NCI-H446 (cell line): Measurements from ENCODE around the gene ZNF746.

Experiments
- DNase-seq, 2 experiments: peaks; one replicate each; lab custom pipeline; 2025; lab: John Stamatoyannopoulos, UW

Gene ZNF746

GRCh38 chr7:149490083-149490760 is 7.4 kb downstream of the ZNF746 start:
- DNase-seq, result no peak

GRCh38 chr7:149489391-149490024 is 8.1 kb downstream of the ZNF746 start:
- no peak for DNase-seq

- DNase-seq, result no peak
Measured at GRCh38 chr7:149479568-149479967, 18.0 kb downstream of the ZNF746 start.

- no peak for DNase-seq
Measured at GRCh38 chr7:149478754-149479153, 18.9 kb downstream of the ZNF746 start.

GRCh38 chr7:149477494-149478443 is 19.8 kb downstream of the ZNF746 start:
- no peak for DNase-seq

GRCh38 chr7:149476791-149477190 is 20.8 kb downstream of the ZNF746 start:
- no peak for DNase-seq

GRCh38 chr7:149475121-149476045 is 22.2 kb downstream of the ZNF746 start:
- no peak for DNase-seq

GRCh38 chr7:149474309-149475120 is 23.1 kb downstream of the ZNF746 start:
- no peak for DNase-seq

GRCh38 chr7:149473251-149473650 is 24.4 kb downstream of the ZNF746 start:
- DNase-seq, result no peak

- DNase-seq, result no peak
Measured at GRCh38 chr7:149471289-149471953, 26.2 kb downstream of the ZNF746 start.

GRCh38 chr7:149469806-149470205 is 27.8 kb downstream of the ZNF746 start:
- no peak for DNase-seq

- DNase-seq, result no peak
Measured at GRCh38 chr7:149468208-149468607, 29.4 kb downstream of the ZNF746 start.

- DNase-seq, result no peak
Measured at GRCh38 chr7:149467321-149467859, 30.2 kb downstream of the ZNF746 start.

GRCh38 chr7:149466364-149466763 is 31.2 kb downstream of the ZNF746 start:
- no peak for DNase-seq

GRCh38 chr7:149463500-149464161 is 34.0 kb downstream of the ZNF746 start:
- DNase-seq, result no peak

GRCh38 chr7:149462101-149462520 is 35.5 kb downstream of the ZNF746 start:
- DNase-seq, result no peak

GRCh38 chr7:149460493-149461277 is 36.9 kb downstream of the ZNF746 start, which contains the start of gene ZNF777:
TSS of gene ZNF777 (minus strand) at chr7:149461062. CDS start at chr7:149456022, 5,040 bp downstream.
- peak; percentile 68 to 74 for DNase-seq
